Activated CD4-positive, alpha-beta T cell treated with anti-CD3 and anti-CD28 coated beads for 24 hours (primary cell): ENCODE results near the gene BICDL1.
A peak's percentile ranks its signal among the peaks of the same experiment; 100 is the strongest.

ENCODE experiments used
- DNase-seq, 2 donors: peaks; one replicate each; pipeline ENCODE4 v3.0.0-alpha.2; 2020; ENCODE audit warnings: low read depth in 2 of 2

BICDL1 gene

DNA sequence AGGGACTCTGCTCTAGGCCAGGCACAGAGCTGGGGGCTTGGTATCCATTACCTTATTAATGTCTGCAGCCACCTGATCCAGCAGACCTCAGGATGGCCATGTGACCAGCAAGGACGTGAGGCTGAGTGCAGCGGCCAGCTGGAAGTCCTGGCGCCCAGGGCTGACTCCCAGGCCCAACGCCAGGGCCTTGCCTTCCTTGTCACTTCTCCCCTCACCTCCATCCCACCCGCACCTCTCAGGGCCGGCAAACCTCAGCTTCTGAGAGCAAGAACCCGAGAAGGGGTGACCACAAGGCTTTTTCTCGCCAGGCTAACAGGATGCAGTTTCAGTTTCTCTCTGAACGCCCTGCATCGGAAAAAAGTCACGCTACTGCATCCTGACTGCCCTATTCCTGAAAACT, 112.1 kb downstream of the BICDL1 start:
- no peak for DNase-seq

DNA sequence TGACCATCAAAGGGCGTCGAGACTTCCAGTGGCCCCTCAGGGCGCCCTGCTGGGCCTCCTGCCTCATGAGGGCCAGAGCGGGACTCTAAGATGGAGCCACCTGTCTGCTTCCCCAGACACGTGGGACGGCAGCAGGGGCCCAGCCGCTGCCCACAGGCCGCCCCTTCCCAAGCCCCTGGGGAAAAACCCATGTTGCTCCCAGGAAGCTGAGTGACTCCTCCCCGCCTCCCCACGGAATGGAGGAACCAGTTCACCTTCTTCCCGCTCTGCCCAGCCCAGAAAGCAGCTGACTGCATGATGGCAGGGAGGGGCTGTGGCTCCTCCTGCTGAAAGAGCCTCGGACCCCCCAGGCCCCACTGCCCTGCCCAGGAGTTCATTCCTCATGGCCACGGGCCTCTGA, 112.6 kb downstream of the BICDL1 start:
- DNase-seq: no peak

DNA sequence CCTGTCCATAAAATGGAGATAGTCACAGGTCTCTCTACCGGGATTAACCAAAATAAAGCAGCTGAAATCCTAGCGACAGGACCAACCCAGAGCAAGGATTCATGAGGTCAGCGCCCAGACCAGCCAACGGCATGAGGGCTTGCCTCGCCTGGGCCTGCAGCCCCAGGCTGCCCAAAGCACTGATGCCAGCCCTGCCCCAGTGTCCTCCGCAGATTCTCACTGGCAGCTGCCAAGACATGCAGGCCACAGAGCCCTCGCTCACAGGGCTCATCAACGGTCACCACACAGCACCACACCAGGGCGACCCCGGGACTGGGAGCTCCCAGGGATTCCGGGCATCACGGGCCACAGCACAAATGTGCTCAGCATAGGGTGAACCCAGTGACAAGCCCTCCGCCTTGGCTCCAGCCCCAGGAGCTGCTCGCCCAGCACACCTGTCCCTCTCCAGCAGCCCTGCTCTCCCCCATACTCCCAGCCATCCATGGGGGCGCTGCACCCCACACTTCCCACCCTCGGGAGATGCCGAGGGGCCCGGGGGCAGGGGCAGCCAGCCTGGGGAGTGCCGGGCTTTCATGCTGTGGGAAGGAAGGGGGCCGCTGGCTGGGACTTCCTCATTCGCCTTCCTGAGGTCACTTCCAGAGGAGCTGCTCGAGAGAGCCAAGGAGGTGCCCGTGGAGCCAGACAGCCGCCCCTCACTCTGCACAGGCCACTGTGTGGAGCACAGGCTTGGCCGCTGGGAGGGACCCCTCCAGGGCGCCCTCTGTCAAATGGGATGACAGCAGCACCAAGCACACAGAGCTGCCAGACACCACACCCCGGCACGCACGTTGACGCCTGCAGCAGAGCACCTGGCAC, 113.4 kb downstream of the BICDL1 start:
- DNase-seq: no peak

- no peak for DNase-seq
These were observed 114.0 kb downstream of the BICDL1 start for GRCh38 chr12:120103044-120103338.

- DNase-seq: no peak
These were observed 114.3 kb downstream of the BICDL1 start for GRCh38 chr12:120103371-120103770.

GRCh38 chr12:120106151-120106550, 117.1 kb downstream of the BICDL1 start:
- no peak for DNase-seq

DNA sequence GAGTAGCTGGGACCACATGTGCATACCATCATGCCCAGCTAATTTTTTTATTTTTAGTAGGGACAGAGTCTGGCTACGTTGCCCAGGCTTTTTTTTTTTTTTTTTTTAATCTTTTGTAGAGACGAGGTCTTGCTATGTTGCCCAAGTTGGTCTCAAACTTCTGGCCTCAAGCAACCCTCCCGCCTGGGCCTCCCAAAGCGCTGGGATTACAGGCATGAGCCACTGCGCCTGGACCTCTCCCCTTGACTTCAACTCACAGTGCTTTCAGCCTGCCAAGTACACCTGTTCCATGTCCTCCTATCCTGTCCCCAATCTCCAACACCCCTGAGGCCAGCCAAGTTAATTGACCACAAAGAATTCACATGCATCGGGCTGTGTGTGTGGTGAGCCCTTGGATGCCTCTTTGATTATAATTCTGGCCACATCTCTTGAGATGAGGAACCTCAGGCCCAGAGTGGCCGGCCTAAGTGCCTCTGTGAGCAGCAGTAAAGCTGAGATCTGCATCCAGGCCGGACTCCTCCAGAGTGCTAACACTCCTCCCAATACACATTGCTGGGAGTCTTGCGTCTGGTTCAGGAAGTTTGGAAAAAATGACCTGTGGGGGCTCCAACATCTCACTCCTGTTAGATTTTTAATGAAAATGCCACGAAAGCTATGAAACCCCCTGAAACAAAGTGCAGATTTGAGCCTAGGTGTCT, 120.7 kb downstream of the BICDL1 start:
- no peak for DNase-seq

- peak in 1 of 2 donors; percentile 21 for DNase-seq
These were observed 121.8 kb downstream of the BICDL1 start for GRCh38 chr12:120110550-120111501.

- no peak for DNase-seq
These were observed 126.0 kb downstream of the BICDL1 start for GRCh38 chr12:120115066-120115465.

GRCh38 chr12:120115692-120116440, 126.8 kb downstream of the BICDL1 start:
- DNase-seq: no peak

- DNase-seq: no peak
These were observed 127.4 kb downstream of the BICDL1 start, which contains the start of gene RAB35 for GRCh38 chr12:120116441-120116791. RAB35 (minus strand) TSS chr12:120116753; CDS start chr12:120116650, 103 bp downstream.

DNA sequence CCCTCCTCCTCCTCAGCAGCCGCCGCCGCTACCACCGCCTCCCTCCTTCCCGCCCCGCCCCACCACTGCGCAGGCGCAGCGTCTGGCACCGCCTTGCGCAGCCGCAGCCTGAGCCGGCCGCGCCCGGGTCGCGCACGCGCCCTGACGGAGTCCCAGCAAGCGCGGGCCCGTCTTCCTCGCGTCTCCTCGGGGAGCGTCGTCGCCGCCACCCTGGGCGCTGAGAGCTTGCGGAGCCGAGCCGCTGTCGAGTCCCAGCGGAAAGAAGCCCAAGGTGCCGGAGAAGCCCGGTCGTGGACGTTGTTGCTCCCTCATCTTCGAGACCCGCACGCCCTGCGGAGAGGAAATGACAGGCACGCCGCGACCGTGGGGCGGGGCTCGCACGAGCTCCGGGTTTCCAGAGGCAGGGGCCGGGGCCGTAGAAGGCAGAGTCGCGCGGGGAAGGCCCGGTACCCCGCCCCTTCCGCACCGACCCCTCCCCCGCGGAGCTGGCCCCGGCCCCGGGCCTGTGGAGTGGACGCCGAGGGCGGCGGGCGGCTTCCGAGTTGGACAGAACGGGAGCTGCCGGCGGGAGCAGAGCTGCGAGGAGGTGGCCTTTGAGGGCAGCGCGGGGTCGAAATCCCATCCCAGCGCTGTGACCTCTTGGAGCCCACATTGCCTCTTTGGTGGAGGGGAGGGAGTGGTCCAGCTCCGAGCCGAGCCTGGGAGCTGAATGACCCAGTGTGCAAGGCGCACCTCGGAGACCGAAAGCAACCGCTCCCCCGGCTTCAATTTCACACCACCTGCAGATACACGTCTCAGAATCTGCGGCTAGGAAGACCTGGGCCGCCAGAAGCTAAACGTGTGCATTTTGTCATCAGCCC, 128.0 kb downstream of the BICDL1 start:
- DNase-seq: peak; percentile 96 to 97

GRCh38 chr12:120117961-120118320, 128.9 kb downstream of the BICDL1 start:
- no peak for DNase-seq

- no peak for DNase-seq
These were observed 129.5 kb downstream of the BICDL1 start for GRCh38 chr12:120118321-120119061.

DNA sequence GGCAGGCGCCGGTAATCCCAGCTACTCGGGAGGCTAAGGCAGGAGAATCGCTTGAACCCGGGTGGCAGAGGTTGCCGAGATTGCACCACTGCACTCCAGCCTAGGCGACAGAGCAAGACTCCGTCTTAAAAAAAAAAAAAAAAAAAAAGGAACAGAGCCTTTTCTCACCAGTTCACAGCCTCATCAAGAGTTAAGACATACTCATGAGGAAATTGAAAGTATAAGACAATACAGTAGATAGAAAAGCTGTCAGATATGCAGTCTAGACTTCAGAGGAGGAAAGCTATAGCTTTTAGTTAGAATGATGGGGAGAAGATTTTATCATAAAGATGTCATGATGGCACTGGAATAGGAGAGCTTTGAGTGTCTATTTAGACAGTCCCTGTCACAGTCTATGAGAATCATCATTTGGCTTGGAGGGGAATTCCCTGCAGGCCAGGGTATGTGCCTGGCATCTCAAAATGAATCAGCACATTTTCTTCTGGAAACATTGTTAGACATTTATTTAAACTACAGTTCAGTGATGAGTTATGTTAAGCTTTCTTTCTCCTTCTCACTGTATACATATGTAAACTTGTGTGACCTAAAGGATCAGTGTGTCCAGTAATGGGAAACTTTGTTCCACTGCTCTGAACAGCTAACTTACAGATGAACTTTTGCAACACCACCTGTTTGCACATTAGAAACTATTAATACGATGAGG, 130.4 kb downstream of the BICDL1 start:
- DNase-seq: peak in 1 of 2 donors; percentile 45

DNA sequence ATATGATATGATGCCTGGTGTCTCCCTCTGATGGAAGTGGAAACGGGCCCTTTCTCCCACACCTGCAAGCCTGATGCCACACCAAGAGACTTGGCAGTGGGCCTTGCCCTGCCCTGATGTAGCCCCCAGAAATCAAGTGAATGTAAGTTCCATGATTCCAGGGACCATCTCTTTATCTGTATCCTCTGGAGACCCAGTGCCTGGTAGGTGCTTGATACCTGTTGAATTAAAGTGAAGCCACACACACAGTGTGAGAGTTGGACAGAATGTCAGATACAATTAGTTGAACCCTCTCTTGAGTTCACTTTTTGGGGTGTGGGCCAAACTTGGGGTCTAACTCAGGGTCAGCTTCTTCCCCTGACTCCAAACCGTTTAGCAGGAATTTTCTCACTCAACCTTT, 132.3 kb downstream of the BICDL1 start:
- no peak for DNase-seq

GRCh38 chr12:120121766-120122293, 132.8 kb downstream of the BICDL1 start:
- DNase-seq: no peak

- no peak for DNase-seq
These were observed 136.0 kb downstream of the BICDL1 start for GRCh38 chr12:120125029-120125428.
